Measurements from ENCODE around the gene JADE3.

JADE3 gene

GRCh38 chrX:47098338-47099094, 186.3 kb downstream of the JADE3 start:
- Mint-ChIP-seq H3K27me3 (no peaks in the 10 kb centered on the region), H3K9me3 (ENCODE audit: low read depth) (no peaks in the 10 kb centered on the region), H3K4me1 (ENCODE audit: low read depth) (no peaks in the 10 kb centered on the region), H3K4me3 (no peak overlapping the region), H3K27ac (no peak overlapping the region), H3K36me3 (no peaks in the 10 kb centered on the region)

GRCh38 chrX:47101206-47101605, 189.0 kb downstream of the JADE3 start:
- H3K36me3 Mint-ChIP-seq = no peaks in the 10 kb centered on the region

More at GRCh38 chrX:47101206-47101605, 189.0 kb downstream of the JADE3 start:
- no peaks in the 10 kb centered on the region for H3K4me1 Mint-ChIP-seq (ENCODE audit: low read depth)
- H3K27me3 Mint-ChIP-seq = no peaks in the 10 kb centered on the region
- H3K9me3 Mint-ChIP-seq (ENCODE audit: low read depth) = no peaks in the 10 kb centered on the region
- H3K4me3 Mint-ChIP-seq = no peak overlapping the region
- H3K27ac Mint-ChIP-seq = no peak overlapping the region
